Endothelial cell of umbilical vein (primary cell): Measurements from ENCODE around the gene MEIOSIN. TPM values are rescaled to one million over a fixed set of nuclear protein-coding genes. Genes with fewer than 3 reads are reported as not detected.

ENCODE experiments used
- BruUV-seq: library from RNA; stranded (reverse); fragments of 400-500 nt; replicated peaks from 2 replicates; lab custom pipeline; 2021; lab: Mats Ljungman, UMichigan
- CTCF ChIA-PET: fragments of 300-600, 350-600 bp; sonication (Branson Sonifier 250); formaldehyde crosslinking; loops from one replicate; lab custom pipeline; 2021; ENCODE audit warnings: antibody characterized with exemption, inconsistent platforms; lab: Charles Lee
- POLR2A ChIA-PET: fragments of 300-600, 350-600 bp; sonication (Branson Sonifier 250); formaldehyde crosslinking; loops from one replicate; lab custom pipeline; 2021; ENCODE audit warnings: antibody characterized with exemption, inconsistent platforms; lab: Charles Lee
- DNase-seq: peaks from one replicate; pipeline ENCODE4 v3.0.0-alpha.2; 2011; ENCODE audit warnings: low read depth, low spot score
- FAIRE-seq: peaks from 2 replicates; lab custom pipeline; 2011; peaks lifted over from hg19 to GRCh38; lab: Jason Lieb, UNC
- H2AFZ ChIP-seq: 2 replicates; pipeline ENCODE4 v1.6.0; 2012; ENCODE audit warnings: low read depth, low read length, control low read depth, inconsistent platforms
- H3K27ac ChIP-seq: 2 replicates; pipeline ENCODE4 v1.5.1; 2011; ENCODE audit warnings: low read depth, mild to moderate bottlenecking, control low read depth, low read length, moderate library complexity; ENCODE audit not compliant: insufficient read depth
- H3K27me3 ChIP-seq, 2 experiments: 2 replicates each; pipeline versions ENCODE4 v1.6.0 to v1.6.1; 2011; ENCODE audit warnings: low read length in 2 of 2, mixed read lengths in 1 of 2; ENCODE audit not compliant: control insufficient read depth in 2 of 2, insufficient read depth in 2 of 2
- H3K36me3 ChIP-seq, 2 experiments: 2 replicates in 1 of 2; 3 replicates in 1 of 2; pipeline ENCODE4 v1.5.1; 2011; ENCODE audit warnings: low read length in 2 of 2, mild to moderate bottlenecking in 1 of 2, moderate library complexity in 1 of 2; ENCODE audit not compliant: control insufficient read depth in 2 of 2, insufficient read depth in 2 of 2; ENCODE audit errors: extremely low read depth in 1 of 2
- H3K4me1 ChIP-seq: 3 replicates; pipeline ENCODE4 v1.5.1; 2011; ENCODE audit warnings: mild to moderate bottlenecking, low read length; ENCODE audit not compliant: control insufficient read depth, insufficient read depth; ENCODE audit errors: extremely low read depth
- H3K4me2 ChIP-seq: 2 replicates; pipeline ENCODE4 v1.6.1; 2011; ENCODE audit warnings: low read length, control low read depth, mixed read lengths; ENCODE audit not compliant: insufficient read depth
- H3K4me3 ChIP-seq, 3 experiments: fragments of 200-600 bp in 1 of 3; sonication (generic), shearing (Covaris generic) in 1 of 3; replicated peaks in 1 of 3; 2 replicates each; pipeline ENCODE4 v1.5.1; 2011 to 2016; ENCODE audit warnings: control low read depth in 3 of 3, low read length in 3 of 3, mild to moderate bottlenecking in 2 of 3, inconsistent platforms in 1 of 3, low read depth in 1 of 3, moderate library complexity in 1 of 3; ENCODE audit not compliant: insufficient read depth in 1 of 3
- H3K79me2 ChIP-seq: 2 replicates; pipeline ENCODE4 v1.6.0; 2012; ENCODE audit warnings: low read length, inconsistent platforms; ENCODE audit not compliant: control insufficient read depth, insufficient read depth
- H3K9ac ChIP-seq: replicated peaks from 2 replicates; pipeline ENCODE3; 2011; ENCODE audit warnings: low read length, control low read depth; ENCODE audit not compliant: insufficient read depth; ENCODE audit errors: extremely low read depth
- H3K9me1 ChIP-seq: replicated peaks from 3 replicates; pipeline ENCODE4 v1.6.0; 2011; ENCODE audit warnings: mild to moderate bottlenecking, low read length; ENCODE audit not compliant: control insufficient read depth, insufficient read depth; ENCODE audit errors: extremely low read depth
- H3K9me3 ChIP-seq: replicated peaks from 2 replicates; pipeline ENCODE4 v1.5.1; 2012; ENCODE audit warnings: low read length, inconsistent platforms; ENCODE audit not compliant: control insufficient read depth, insufficient read depth
- H4K20me1 ChIP-seq: replicated peaks from 2 replicates; pipeline ENCODE3; 2011; ENCODE audit warnings: mild to moderate bottlenecking, low read length; ENCODE audit not compliant: control insufficient read depth, insufficient read depth; ENCODE audit errors: extremely low read depth
- EZH2 ChIP-seq: IDR thresholded peaks from 2 replicates; pipeline ENCODE4 v1.6.1; 2012; ENCODE audit warnings: borderline replicate concordance, low read depth, mild to moderate bottlenecking, moderate library complexity, low read length, inconsistent platforms; ENCODE audit not compliant: severe bottlenecking
- FOS ChIP-seq: IDR thresholded peaks from 2 replicates; pipeline ENCODE4 v1.6.1; 2011; ENCODE audit warnings: mild to moderate bottlenecking, low read length, moderate library complexity, borderline replicate concordance; ENCODE audit not compliant: insufficient read depth
- GATA2 ChIP-seq: IDR thresholded peaks from 2 replicates; pipeline ENCODE4 v1.7.0; 2011; ENCODE audit warnings: low read depth, mild to moderate bottlenecking, moderate library complexity, mixed read lengths, low read length; ENCODE audit not compliant: insufficient read length, insufficient read depth
- JUN ChIP-seq: IDR thresholded peaks from 2 replicates; pipeline ENCODE4 v1.6.1; 2011; ENCODE audit warnings: borderline replicate concordance, low read depth; ENCODE audit not compliant: insufficient read length, insufficient read depth
- MYC ChIP-seq: IDR thresholded peaks from one replicate; pipeline ENCODE4 v1.6.1; 2011; ENCODE audit warnings: mild to moderate bottlenecking, low read depth, low read length
- POLR2A ChIP-seq: IDR thresholded peaks from 2 replicates; pipeline ENCODE4 v1.6.1; 2012; ENCODE audit warnings: low read depth, mild to moderate bottlenecking, control low read depth, low read length
- POLR2AphosphoS5 ChIP-seq: IDR thresholded peaks from 2 replicates; pipeline ENCODE4 v1.6.1; 2012; ENCODE audit warnings: low read depth, mild to moderate bottlenecking, control low read depth, low read length, moderate library complexity; ENCODE audit not compliant: insufficient read depth
- dilution Hi-C: fragments of 300-500 bp; cut with MboI; formaldehyde crosslinking; loops from one replicate; pipeline ENCODE4 v1.15.0; 2019; ENCODE audit warnings: low sequenced_read_pairs; ENCODE audit not compliant: extremely low pct_ligation_motif_present
- intact Hi-C: fragments of 100-400 bp; cut with micrococcal nuclease; formaldehyde crosslinking; loops from one replicate; pipeline ENCODE4 v1.10.0; 2022
- polyA plus RNA-seq, 4 experiments: library from polyadenylated mRNA; depleted of rRNA in 3 of 4; stranded (reverse) in 3 of 4; unstranded in 1 of 4; fragments of >200 nt; gene quantifications; 2 replicates each; pipeline versions ENCODE4 v1.2.1 to v1.2.3, GENCODE V29; 2011 to 2012; ENCODE audit warnings: missing spikeins in 1 of 4
- total RNA-seq: library from RNA; stranded (reverse); gene quantifications from 2 replicates; pipeline ENCODE4 v1.2.3, GENCODE V29; 2021
- TF ChIP-seq, protein P1 (sequence below), 2 donors: IDR thresholded peaks; 1 replicate in 1 of 2; 2 replicates in 1 of 2; pipeline ENCODE4 v1.5.1; 2011; ENCODE audit warnings: low read length in 2 of 2, mild to moderate bottlenecking in 2 of 2, moderate library complexity in 2 of 2, control low read depth in 1 of 2, inconsistent platforms in 1 of 2, low read depth in 1 of 2; ENCODE audit not compliant: insufficient read depth in 1 of 2; ENCODE audit errors: extremely low read depth in 1 of 2
- TF ChIP-seq, protein P2 (sequence below): IDR thresholded peaks from 2 replicates; pipeline ENCODE4 v1.6.1; 2011; ENCODE audit not compliant: insufficient read depth, insufficient read length

Gene MEIOSIN
- total and polyA plus RNA-seq, 2 donors (not counting 3 experiments of a cell fraction or from before 2014, with no cell fraction given), result not detected

DNA sequence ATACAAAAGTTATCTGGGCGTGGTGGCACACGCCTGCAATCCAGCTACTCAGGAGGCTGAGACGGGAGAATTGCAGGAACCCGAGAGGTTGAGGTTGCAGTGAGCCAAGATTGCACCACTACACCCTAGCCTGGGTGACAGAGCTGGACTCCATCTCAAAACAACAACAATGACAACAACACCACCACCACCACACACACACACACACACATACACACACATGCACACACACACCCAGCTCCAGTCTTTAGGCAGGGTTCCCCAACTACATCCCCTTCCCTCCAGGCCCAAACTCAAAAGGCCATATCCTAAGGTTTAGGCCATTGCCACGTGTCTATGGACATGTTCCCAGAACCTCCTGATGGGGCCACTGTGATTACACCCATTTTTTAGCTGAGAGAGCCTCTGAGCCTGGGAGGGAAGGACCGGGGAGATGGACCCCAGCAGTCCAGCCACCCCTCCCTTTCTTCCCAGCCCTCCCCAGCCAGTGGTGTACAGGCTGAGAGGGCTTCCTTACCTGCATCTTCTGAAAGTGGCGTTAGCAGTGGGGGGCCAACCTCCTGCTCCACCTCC lies 68.5 kb downstream of the MEIOSIN start:
- no peaks in the 10 kb centered on the region for H3K9me3 ChIP-seq
- intact Hi-C loops (no loop called here), dilution Hi-C loops (no loop called here)
- FAIRE-seq, result no peak
- CTCF ChIA-PET, result interaction anchor here (0.6 to 5.7 kb wide), 3 partner anchors 15 to 1504 kb away, joined by 4 to 125 read pairs (median 38); partner anchors contain the start of gene SIX5
- H3K4me3 ChIP-seq, result no peak overlapping the region
- no peaks in the 10 kb centered on the region for H3K36me3 ChIP-seq
- BruUV-seq, result no TSS peak
- H3K27me3 ChIP-seq, result no peaks in the 10 kb centered on the region
- no peaks in the 10 kb centered on the region for H3K4me1 ChIP-seq
- DNase-seq, result no peak
- no peaks in the 10 kb centered on the region for H3K9me1 ChIP-seq
- no peaks in the 10 kb centered on the region for H3K79me2 ChIP-seq
- POLR2A ChIA-PET, result interaction anchor here (0.6 kb wide), 1 partner anchor 20 kb away, joined by 6 read pairs; the partner anchor contains the start of gene DMPK
- no peak overlapping the region for H3K27ac ChIP-seq
- H2AFZ ChIP-seq, result no peak overlapping the region
- no peak overlapping the region for H3K4me2 ChIP-seq
- H3K9ac ChIP-seq, result no peak overlapping the region
- no peaks in the 10 kb centered on the region for H4K20me1 ChIP-seq
- TF ChIP-seq GATA2 (no peak), JUN (no peak), POLR2AphosphoS5 (no peak), MYC (no peak), FOS (no peak), EZH2 (no peak), POLR2A (no peak)
- TF ChIP-seq, protein P1, sequence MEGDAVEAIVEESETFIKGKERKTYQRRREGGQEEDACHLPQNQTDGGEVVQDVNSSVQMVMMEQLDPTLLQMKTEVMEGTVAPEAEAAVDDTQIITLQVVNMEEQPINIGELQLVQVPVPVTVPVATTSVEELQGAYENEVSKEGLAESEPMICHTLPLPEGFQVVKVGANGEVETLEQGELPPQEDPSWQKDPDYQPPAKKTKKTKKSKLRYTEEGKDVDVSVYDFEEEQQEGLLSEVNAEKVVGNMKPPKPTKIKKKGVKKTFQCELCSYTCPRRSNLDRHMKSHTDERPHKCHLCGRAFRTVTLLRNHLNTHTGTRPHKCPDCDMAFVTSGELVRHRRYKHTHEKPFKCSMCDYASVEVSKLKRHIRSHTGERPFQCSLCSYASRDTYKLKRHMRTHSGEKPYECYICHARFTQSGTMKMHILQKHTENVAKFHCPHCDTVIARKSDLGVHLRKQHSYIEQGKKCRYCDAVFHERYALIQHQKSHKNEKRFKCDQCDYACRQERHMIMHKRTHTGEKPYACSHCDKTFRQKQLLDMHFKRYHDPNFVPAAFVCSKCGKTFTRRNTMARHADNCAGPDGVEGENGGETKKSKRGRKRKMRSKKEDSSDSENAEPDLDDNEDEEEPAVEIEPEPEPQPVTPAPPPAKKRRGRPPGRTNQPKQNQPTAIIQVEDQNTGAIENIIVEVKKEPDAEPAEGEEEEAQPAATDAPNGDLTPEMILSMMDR (IDR thresholded peaks at IDR 0.05; ENCODE audit: extremely low read depth in 1 of 2, insufficient read depth in 1 of 2, low read depth in 1 of 2, low read length in 2 of 2), result no peak
- TF ChIP-seq, protein P2, sequence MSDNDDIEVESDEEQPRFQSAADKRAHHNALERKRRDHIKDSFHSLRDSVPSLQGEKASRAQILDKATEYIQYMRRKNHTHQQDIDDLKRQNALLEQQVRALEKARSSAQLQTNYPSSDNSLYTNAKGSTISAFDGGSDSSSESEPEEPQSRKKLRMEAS, result no peak
